B cell (primary cell): Measurements from ENCODE around the gene PLAGL2. TPM values are rescaled to one million over a fixed set of nuclear protein-coding genes. Genes with fewer than 3 reads are reported as not detected.

Experiments
- ATAC-seq: fragments of 200-7000 bp; cut with Tn5 transposase; one replicate; pipeline ENCODE4 v1.10.0; 2021; ENCODE audit warnings: low read depth, mild to moderate bottlenecking, moderate number of reproducible peaks, moderate library complexity
- CTCF ChIA-PET: fragments of 350-600 bp; sonication (Branson Sonifier 250); formaldehyde crosslinking; loops from one replicate; lab custom pipeline; 2021; ENCODE audit warnings: antibody characterized with exemption, inconsistent platforms; lab: Charles Lee
- POLR2A ChIA-PET: fragments of 350-600 bp; sonication (Branson Sonifier 250); formaldehyde crosslinking; loops from one replicate; lab custom pipeline; 2021; ENCODE audit warnings: antibody characterized with exemption; lab: Charles Lee
- DNase-seq: peaks from one replicate; pipeline ENCODE4 v3.0.0; 2013
- H2AFZ ChIP-seq: 2 replicates; pipeline ENCODE4 v1.6.1; 2012; ENCODE audit warnings: mild to moderate bottlenecking, low read depth, low read length; ENCODE audit not compliant: insufficient read depth, poor library complexity, severe bottlenecking
- H3K27ac ChIP-seq, 2 donors: 1 replicate in 1 of 2; 2 replicates in 1 of 2; pipeline ENCODE4 v1.5.1; 2012 to 2013; ENCODE audit warnings: low read length in 2 of 2, mild to moderate bottlenecking in 2 of 2, moderate library complexity in 1 of 2
- H3K27me3 ChIP-seq, 4 experiments: fragments of 200-600 bp in 1 of 4; sonication (generic) in 1 of 4; replicated peaks in 1 of 4; 1 replicate in 2 of 4; 2 replicates in 2 of 4; pipeline versions ENCODE4 v1.6.1 to v1.7.0; 2013 to 2016; ENCODE audit warnings: low read length in 3 of 4, mild to moderate bottlenecking in 2 of 4, mixed read lengths in 1 of 4, moderate library complexity in 1 of 4; ENCODE audit not compliant: insufficient read depth in 4 of 4, control insufficient read depth in 3 of 4; ENCODE audit errors: control extremely low read depth in 1 of 4
- H3K36me3 ChIP-seq, 2 experiments: replicated peaks in 1 of 2; 1 replicate in 1 of 2; 2 replicates in 1 of 2; pipeline versions ENCODE4 v1.6.1 to v1.7.1; 2013; ENCODE audit warnings: low read length in 1 of 2; ENCODE audit not compliant: insufficient read depth in 2 of 2, control insufficient read depth in 1 of 2; ENCODE audit errors: control extremely low read depth in 1 of 2, extremely low read depth in 1 of 2
- H3K4me1 ChIP-seq, 2 donors: fragments of 200-600 bp in 1 of 2; sonication (generic) in 1 of 2; 1 replicate in 1 of 2; 2 replicates in 1 of 2; pipeline versions ENCODE4 v1.5.1 to v1.6.1; 2013 to 2017; ENCODE audit warnings: low read length in 2 of 2; ENCODE audit not compliant: control insufficient read depth in 2 of 2, insufficient read depth in 2 of 2
- H3K4me2 ChIP-seq: replicated peaks from 2 replicates; pipeline ENCODE3; 2012; ENCODE audit warnings: mild to moderate bottlenecking, low read depth, low read length; ENCODE audit not compliant: poor library complexity, severe bottlenecking
- H3K4me3 ChIP-seq, 5 experiments: fragments of 200-600 bp in 1 of 5; sonication (generic) in 1 of 5; 1 replicate in 3 of 5; 2 replicates in 2 of 5; pipeline versions ENCODE4 v1.5.1 to v1.7.0; 2011 to 2016; ENCODE audit warnings: low read length in 4 of 5, mild to moderate bottlenecking in 4 of 5, low read depth in 2 of 5, control low read depth in 1 of 5, moderate library complexity in 1 of 5; ENCODE audit not compliant: insufficient read depth in 1 of 5; ENCODE audit errors: control extremely low read depth in 1 of 5, extremely low read depth in 1 of 5
- H3K79me2 ChIP-seq: fragments of 200-600 bp; sonication (generic); one replicate; pipeline ENCODE4 v1.6.0; 2016; ENCODE audit warnings: low read length; ENCODE audit not compliant: control insufficient read depth, insufficient read depth
- H3K9ac ChIP-seq: fragments of 200-600 bp; sonication (generic); 2 replicates; pipeline ENCODE4 v1.6.1; 2017; ENCODE audit warnings: mild to moderate bottlenecking, low read length, moderate library complexity
- H3K9me3 ChIP-seq, 3 donors: one replicate each; pipeline versions ENCODE4 v1.6.1 to v1.7.1; 2013; ENCODE audit warnings: low read length in 2 of 3; ENCODE audit not compliant: control insufficient read depth in 2 of 3, insufficient read depth in 1 of 3; ENCODE audit errors: control extremely low read depth in 1 of 3
- H4K20me1 ChIP-seq: 2 replicates; pipeline ENCODE4 v1.6.0; 2012; ENCODE audit warnings: mild to moderate bottlenecking, low read length; ENCODE audit not compliant: insufficient read depth, control insufficient read depth, poor library complexity, severe bottlenecking
- H3K27ac Mint-ChIP-seq: one replicate; pipeline ENCODE4 v1.8.0; 2021; ENCODE audit warnings: mixed read lengths
- H3K27me3 Mint-ChIP-seq: one replicate; pipeline ENCODE4 v1.8.0; 2021; ENCODE audit warnings: mixed read lengths
- H3K4me1 Mint-ChIP-seq: one replicate; pipeline ENCODE4 v1.8.0; 2021; ENCODE audit warnings: mixed read lengths
- H3K4me3 Mint-ChIP-seq: one replicate; pipeline ENCODE4 v1.8.0; 2021; ENCODE audit warnings: mixed read lengths
- H3K9me3 Mint-ChIP-seq: one replicate; pipeline ENCODE4 v1.8.0; 2022; ENCODE audit warnings: mixed read lengths; ENCODE audit not compliant: insufficient read depth
- EZH2 ChIP-seq: IDR thresholded peaks from 2 replicates; pipeline ENCODE4 v1.6.1; 2012; ENCODE audit warnings: borderline replicate concordance, low read depth, mild to moderate bottlenecking, moderate library complexity, low read length; ENCODE audit not compliant: insufficient read depth, poor library complexity, severe bottlenecking
- WGBS: methylation state at CpG from one replicate; pipeline ENCODE4 v1.1.5; 2013; ENCODE audit warnings: missing lambda C conversion rate; ENCODE audit not compliant: insufficient coverage; 5-methylcytosine and 5-hydroxymethylcytosine counted together
- intact Hi-C: fragments of 100-400 bp; cut with micrococcal nuclease; formaldehyde crosslinking; loops from one replicate; pipeline ENCODE4 v1.10.0; 2022
- polyA plus RNA-seq: library from polyadenylated mRNA; depleted of rRNA; stranded (reverse); fragments of >200 nt; gene quantifications from 2 replicates; pipeline ENCODE4 v1.2.3, GENCODE V29; 2012
- total RNA-seq, 2 donors: library from RNA; stranded (reverse); fragments of 120-200 nt in 1 of 2; gene quantifications; 1 replicate in 1 of 2; 2 replicates in 1 of 2; pipeline versions ENCODE4 v1.2.3 to v1.2.4, GENCODE V29; 2013 to 2022
- TF ChIP-seq, protein P1 (sequence below): fragments of 200-600 bp; IDR thresholded peaks from one replicate; pipeline ENCODE4 v1.8.0; 2022; ENCODE audit warnings: antibody characterized with exemption, mild to moderate bottlenecking

The PLAGL2 gene
- total and polyA plus RNA-seq, 2 donors (not counting 1 experiment from before 2014, with no cell fraction given): 4.4 to 18.4 TPM

DNA sequence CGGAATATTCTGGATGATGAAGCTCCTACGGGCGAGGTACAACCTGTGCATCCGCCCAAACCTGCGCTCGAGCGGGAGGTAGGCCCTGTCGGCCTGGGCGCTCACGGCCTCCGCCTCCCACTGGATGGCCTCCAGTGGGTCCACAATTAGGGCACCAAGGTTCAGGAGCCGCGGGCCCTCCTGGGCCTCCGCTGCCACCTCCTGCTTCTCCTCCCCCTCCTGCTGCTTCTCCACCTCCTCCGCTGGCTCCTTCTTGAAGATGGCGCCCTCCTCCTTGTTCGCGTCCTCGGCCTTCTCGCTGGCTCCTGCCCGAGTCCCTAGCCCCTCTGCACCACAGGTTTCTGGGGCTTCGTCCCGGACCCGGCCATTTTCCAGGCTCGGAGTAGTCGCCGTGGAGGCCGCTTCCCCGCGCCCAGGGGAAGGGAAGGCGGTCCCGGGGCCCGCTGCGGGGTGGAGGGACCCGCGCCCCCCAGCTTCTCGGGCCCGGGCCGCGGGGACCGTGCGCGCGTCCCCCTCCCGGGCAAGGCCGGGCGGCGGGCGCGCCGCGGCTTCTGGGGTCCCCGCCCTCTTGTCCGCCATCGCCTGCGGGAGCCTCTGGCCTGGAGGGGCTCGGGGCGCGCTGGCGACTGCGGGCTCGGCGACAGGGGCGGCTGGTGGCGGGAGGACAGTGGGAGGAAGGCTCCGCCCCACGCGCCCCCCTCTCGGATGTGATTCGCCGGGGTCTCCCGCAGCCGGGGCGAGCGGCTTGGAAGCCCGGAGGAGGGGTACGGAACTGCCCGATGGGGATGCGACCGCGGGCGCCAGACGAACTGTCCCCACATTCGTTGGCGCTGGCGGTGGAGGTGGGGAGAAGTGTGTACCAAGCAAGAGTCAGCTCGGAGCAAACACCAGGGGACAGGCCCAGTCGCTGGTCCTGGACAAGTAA is 17.6 kb downstream of the PLAGL2 start:
- Histone ChIP-seq H3K4me3 (peak overlapping the region; percentile 1 to 67 (median 54)), H3K9ac (peak overlapping the region; percentile 68), H3K27me3 (peaks cover 0 to 14% (median 0%) of the 10 kb centered on the region in 4 experiments), H3K9me3 (peaks cover 0 to 4% (median 0%) of the 10 kb centered on the region in 3 donors), H3K27ac (peak overlapping the region in 1 of 2 donors; percentile 43), H2AFZ (peak overlapping the region; percentile 75), H3K79me2 (no peaks in the 10 kb centered on the region), H4K20me1 (peaks cover 8% of the 10 kb centered on the region), H3K4me2 (peak overlapping the region; percentile 89), H3K4me1 (peaks cover 9 to 19% of the 10 kb centered on the region in 2 donors), H3K36me3 (peaks cover 0 to 9% of the 10 kb centered on the region in 2 experiments)
- DNase-seq: peak; percentile 35
- WGBS: 6% methylated on average over 85 of the region's 88 CpGs
- no peaks in the 10 kb centered on the region for H3K9me3 Mint-ChIP-seq
- H3K4me1 Mint-ChIP-seq: peaks cover 16% of the 10 kb centered on the region
- peak; percentile 41 for ATAC-seq
- ChIA-PET POLR2A (interaction anchor here (0.6 kb wide), 1 partner anchor 617 kb away, joined by 3 read pairs; no protein-coding TSS in a partner anchor), CTCF (no interaction called here)
- intact Hi-C loops: no loop called here
- peak overlapping the region; percentile 6 for H3K27ac Mint-ChIP-seq
- H3K4me3 Mint-ChIP-seq: peak overlapping the region; percentile 83
- H3K27me3 Mint-ChIP-seq: peaks cover 13% of the 10 kb centered on the region
- no peak for TF ChIP-seq EZH2
- TF ChIP-seq, protein P1, sequence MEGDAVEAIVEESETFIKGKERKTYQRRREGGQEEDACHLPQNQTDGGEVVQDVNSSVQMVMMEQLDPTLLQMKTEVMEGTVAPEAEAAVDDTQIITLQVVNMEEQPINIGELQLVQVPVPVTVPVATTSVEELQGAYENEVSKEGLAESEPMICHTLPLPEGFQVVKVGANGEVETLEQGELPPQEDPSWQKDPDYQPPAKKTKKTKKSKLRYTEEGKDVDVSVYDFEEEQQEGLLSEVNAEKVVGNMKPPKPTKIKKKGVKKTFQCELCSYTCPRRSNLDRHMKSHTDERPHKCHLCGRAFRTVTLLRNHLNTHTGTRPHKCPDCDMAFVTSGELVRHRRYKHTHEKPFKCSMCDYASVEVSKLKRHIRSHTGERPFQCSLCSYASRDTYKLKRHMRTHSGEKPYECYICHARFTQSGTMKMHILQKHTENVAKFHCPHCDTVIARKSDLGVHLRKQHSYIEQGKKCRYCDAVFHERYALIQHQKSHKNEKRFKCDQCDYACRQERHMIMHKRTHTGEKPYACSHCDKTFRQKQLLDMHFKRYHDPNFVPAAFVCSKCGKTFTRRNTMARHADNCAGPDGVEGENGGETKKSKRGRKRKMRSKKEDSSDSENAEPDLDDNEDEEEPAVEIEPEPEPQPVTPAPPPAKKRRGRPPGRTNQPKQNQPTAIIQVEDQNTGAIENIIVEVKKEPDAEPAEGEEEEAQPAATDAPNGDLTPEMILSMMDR: no peak

DNA sequence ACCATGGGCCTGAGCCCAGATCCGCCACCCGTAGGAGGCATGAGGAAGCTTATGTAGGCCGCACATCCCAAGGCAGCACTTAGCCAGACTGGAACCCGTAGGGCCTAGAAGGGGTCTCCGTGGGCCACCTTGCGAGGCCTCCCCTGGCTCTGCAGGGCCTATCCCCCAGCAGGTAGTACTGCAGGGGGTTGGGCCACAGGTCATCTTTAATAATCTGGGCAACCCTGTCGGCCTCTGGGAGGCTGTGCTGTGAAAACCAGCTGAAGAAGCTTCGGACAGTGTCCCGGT is 18.5 kb downstream of the PLAGL2 start:
- Histone ChIP-seq H3K27me3 (peaks cover 0 to 14% (median 0%) of the 10 kb centered on the region in 4 experiments), H3K36me3 (peaks cover 0 to 4% of the 10 kb centered on the region in 2 experiments), H3K4me2 (peak overlapping the region; percentile 89), H3K4me1 (peaks cover 9 to 19% of the 10 kb centered on the region in 2 donors), H3K79me2 (no peaks in the 10 kb centered on the region), H3K9me3 (peaks cover 0 to 4% (median 0%) of the 10 kb centered on the region in 3 donors), H4K20me1 (peaks cover 5% of the 10 kb centered on the region), H3K4me3 (no peak overlapping the region), H3K27ac (no peak overlapping the region), H3K9ac (peak overlapping the region; percentile 68), H2AFZ (peak overlapping the region; percentile 75)
- H3K4me1 Mint-ChIP-seq: peaks cover 16% of the 10 kb centered on the region
- H3K27ac Mint-ChIP-seq: no peak overlapping the region
- H3K4me3 Mint-ChIP-seq: peak overlapping the region; percentile 77
- ChIA-PET CTCF (no interaction called here), POLR2A (no interaction called here)
- no peak for DNase-seq
- peaks cover 16% of the 10 kb centered on the region for H3K27me3 Mint-ChIP-seq
- no peak for ATAC-seq
- intact Hi-C loops: no loop called here
- H3K9me3 Mint-ChIP-seq: no peaks in the 10 kb centered on the region
- WGBS: over 99% methylated on average over 8 of the region's 9 CpGs
- TF ChIP-seq EZH2: no peak
- TF ChIP-seq, protein P1: no peak
